Right renal pelvis (tissue), 4 donors: ENCODE measurements around the gene CADM4. TPM values are rescaled to one million over a fixed set of nuclear protein-coding genes. Genes with fewer than 3 reads are reported as not detected.
"Not testable (repeated sequence)": the region's sequence is repeated elsewhere in the genome, so short reads cannot be mapped to it uniquely, and the experiment has no call there.

Source experiments
- DNase-seq, 4 donors: peaks; one replicate each; pipeline ENCODE4 v3.0.0-alpha.2; 2013; ENCODE audit warnings: low read depth in 4 of 4, low spot score in 3 of 4, missing footprints in 1 of 4
- polyA plus RNA-seq, 4 donors: library from polyadenylated mRNA; unstranded; fragments of 120-200 nt; gene quantifications; one replicate each; pipeline ENCODE4 v1.2.1, GENCODE V29; 2013; ENCODE audit not compliant: insufficient read length in 4 of 4

CADM4 gene
- polyA plus RNA-seq, 4 donors, result 44.9 to 65.8 (median 49.0) TPM

- DNase-seq, result no peak
Measured at GRCh38 chr19:43610493-43610892, 29.2 kb downstream of the CADM4 start.

GRCh38 chr19:43609872-43610271, 29.8 kb downstream of the CADM4 start:
- no peak for DNase-seq

DNA sequence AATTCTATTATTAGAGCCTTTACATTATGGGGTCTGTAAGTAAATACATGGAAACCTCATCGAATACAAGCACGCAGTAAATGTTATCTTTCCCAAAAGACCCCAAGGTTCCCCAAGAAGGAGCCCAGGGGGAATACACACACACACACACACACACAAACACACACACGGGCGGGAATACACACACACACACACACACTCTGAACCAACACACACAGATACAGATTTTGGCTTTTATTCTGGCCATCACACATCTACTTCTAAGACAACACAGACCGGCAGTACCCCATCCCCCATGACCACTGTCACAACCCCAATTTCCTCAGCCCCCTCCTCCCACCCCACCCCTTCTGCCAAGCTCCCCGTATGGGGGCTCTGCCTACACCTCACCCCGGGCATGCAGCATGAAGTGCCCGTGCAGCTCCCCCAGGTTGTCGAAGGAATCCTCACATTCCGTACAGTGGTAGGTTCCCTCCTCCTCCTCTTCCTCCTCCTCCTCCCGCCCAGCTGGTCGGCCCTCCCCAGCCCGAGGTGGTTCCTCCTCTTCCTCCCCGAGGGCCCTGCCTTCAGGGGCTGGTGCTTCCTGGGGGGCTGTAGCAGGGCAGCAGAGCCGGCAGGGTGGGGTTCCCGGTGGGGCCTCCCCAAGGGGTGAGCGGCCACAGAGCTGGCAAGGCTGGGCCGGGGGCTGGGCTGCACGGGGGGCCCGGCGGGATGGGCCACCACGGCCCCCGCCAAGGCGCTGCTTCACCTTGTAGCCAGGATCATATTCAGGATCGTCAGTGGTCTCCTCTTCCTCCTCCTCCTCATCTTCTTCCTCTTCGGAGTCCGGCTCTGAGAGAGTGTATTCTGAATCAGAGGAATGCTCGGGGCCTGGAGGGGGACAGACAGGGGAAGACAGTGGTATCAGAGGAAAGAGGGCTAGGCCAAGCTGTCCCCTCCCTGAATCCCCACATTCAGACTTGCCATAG, 32.1 kb downstream of the CADM4 start:
- DNase-seq, result no peak

GRCh38 chr19:43606569-43607229, 33.0 kb downstream of the CADM4 start:
- DNase-seq, result no peak

DNA sequence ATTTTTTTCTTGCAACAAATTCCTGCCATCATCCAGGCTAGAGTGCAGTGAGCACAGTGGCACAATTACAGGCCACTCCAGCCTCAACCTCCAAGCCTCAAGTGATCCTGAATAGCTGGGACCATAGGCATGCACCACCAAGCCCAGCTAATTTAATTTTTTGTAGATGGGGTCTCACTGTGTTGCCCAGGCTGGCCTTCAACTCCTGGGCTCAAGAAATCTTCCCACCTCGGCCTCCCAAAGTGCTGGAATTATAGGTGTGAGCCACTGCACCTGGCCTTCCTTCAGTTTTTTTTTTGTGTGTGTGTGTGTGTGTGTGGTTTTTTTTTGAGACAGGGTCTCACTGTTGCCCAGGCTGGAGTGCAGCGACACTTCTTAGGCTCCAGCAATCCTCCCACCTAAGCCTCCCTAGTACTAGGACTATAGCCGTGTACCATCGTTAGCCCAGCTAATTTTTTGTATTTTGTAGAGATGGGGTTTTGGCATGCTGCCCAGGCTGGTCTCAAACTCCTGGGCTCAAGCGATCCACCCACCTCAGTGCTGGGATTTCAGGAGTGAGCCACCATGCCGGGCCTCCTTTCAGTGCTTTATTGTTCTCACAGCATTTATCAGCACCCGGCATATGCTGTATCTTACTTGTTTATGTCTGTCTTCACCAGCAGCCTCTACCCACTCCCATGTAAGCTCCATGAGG, 33.6 kb downstream of the CADM4 start:
- DNase-seq, result no peak

DNA sequence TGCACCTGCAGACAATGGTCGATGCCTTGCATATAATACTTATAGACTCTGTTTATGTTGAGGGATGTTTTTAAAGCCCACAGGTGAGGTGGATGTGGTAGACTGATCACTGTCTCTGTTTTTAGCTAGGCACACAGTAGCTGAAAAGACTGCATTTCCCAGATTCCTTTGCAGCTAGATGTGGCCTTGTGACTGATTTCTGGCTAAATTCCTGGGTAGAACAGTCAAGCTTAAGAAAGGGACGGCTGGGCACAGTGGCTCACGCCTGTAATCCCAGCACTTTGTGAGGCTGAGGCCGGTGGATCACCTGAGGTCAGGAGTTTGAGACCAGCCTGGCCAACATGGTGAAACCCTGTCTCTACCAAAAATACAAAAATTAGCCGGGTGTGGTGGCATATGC, 39.3 kb downstream of the CADM4 start:
- not testable (repeated sequence) for DNase-seq

GRCh38 chr19:43599635-43600295, 39.9 kb downstream of the CADM4 start:
- no peak for DNase-seq

DNA sequence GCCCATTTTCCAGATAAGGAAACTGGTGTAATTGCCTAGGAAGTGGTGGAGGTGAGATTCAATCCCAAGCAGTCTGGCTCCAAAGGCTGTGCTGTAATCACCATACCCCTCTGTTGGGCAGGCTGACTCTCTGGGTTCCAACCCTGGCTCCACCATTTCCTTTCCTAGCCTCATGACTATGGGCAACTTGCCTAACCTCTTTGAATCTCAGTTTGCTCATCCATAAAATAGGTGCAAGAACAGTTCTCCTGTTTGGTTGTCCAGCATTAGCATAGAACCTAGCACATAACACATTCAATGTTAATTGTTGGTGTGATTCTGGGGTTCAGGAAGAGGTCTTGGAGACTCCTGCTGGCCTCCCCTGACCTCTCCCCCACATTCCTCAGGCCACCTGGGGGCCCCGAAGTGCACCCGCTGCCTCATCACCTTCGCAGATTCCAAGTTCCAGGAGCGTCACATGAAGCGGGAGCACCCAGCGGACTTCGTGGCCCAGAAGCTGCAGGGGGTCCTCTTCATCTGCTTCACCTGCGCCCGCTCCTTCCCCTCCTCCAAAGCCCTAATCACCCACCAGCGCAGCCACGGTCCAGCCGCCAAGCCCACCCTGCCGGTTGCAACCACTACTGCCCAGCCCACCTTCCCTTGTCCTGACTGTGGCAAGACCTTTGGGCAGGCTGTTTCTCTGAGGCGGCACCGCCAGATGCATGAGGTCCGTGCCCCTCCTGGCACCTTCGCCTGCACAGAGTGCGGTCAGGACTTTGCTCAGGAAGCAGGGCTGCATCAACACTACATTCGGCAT, 41.0 kb downstream of the CADM4 start:
- no peak for DNase-seq

DNA sequence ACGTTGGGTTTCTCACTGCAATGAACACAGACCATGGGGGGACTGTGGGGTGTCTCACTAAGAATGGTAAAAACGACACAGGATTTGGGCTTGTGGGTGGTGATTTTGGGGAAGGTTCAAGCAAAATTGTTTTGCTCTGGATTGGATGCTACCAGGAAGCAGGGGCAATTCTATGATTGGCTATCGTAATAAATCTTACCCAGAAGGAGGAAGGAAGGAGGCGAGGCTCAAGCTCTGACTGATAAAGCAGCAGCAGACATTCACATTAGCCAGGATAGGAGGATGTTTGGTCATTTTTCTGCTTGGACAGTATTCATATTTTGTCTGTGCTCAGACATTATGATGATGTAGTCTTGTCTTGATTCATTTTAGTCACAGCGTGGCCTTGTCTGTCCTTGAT, 41.8 kb downstream of the CADM4 start:
- DNase-seq, result no peak

DNA sequence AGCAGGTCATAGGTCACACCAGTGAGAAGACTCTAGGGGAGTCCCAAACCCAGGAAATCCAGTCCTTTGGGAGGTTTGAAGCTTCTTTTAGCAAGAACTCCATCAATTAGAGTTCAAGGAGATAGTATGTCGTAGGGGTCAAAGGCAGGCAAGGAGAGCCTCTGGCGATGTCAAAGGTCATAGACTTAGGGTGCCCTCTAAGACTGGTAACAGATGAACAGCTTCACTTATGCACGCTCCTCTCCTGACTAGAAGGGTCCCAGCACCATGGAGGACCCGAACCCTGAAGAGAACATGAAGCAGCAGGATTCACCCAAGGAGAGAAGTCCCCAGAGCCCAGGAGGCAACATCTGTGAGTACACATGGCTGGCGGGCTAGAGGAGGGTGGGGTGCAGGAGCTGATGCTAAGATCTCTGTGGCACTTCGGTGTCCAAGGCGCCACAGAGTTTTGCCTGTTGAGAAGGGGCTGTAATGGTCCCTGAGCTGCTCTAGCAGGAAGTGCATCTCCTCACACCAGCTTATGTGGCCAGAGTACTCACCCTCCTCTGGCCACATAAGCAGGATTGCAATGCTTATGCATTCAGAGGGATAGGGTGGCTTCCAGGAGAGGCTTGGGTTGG, 42.7 kb downstream of the CADM4 start:
- DNase-seq, result no peak

- DNase-seq, result peak; percentile 100
Measured at GRCh38 chr19:43595999-43596841, 43.4 kb downstream of the CADM4 start, which contains the start of the genes IRGQ and ZNF576. IRGQ (minus strand) TSS chr19:43596134; CDS start chr19:43595338, 796 bp downstream. ZNF576 (plus strand) TSS chr19:43596595; CDS start chr19:43597109, 514 bp downstream.

GRCh38 chr19:43595605-43595998, 44.0 kb downstream of the CADM4 start:
- DNase-seq, result no peak

DNA sequence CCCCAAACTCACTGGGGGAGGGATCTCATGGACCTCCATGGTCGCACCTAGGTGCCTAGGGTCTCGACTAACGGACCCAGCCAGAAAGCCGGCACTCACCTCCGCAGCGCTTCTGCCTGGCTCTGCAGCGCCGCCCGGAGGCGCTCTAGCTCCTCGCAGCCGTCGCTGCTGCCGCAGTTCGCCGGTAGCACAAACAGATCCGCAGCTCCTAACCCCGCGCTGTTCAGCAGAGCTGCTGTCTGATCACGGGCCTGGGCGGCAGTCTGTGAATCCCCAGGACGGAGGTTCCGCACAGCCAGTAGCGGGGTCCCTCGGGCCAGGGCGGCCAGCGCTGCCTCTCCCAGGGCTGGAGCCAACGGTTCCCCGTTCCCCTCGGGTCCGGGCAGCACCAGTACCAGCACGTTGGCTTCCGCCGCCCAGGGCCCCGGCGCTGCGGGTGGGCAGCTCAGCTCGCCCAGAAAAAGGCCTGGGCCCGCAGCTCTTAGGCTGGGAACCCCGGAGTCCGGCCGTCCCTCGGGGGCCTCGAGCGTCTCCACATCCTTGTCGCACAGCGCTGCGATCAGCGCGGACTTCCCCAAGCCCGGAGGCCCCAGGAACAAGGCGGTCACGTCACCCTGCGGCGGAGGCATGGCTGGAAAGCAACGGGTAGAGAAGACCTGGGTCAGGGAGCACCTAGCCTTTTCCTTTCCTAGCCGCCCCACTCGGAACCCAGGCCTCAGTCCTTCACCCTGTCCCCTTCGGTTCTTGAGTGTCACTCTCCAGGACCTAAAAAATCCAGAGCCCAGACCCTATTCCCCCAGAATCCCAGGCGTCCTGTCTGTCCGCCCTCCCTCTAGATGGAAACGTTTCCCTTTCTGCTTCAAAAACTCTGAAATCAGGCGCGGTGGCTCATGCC, 44.7 kb downstream of the CADM4 start:
- DNase-seq, result peak in 1 of 4 donors; percentile 63

DNA sequence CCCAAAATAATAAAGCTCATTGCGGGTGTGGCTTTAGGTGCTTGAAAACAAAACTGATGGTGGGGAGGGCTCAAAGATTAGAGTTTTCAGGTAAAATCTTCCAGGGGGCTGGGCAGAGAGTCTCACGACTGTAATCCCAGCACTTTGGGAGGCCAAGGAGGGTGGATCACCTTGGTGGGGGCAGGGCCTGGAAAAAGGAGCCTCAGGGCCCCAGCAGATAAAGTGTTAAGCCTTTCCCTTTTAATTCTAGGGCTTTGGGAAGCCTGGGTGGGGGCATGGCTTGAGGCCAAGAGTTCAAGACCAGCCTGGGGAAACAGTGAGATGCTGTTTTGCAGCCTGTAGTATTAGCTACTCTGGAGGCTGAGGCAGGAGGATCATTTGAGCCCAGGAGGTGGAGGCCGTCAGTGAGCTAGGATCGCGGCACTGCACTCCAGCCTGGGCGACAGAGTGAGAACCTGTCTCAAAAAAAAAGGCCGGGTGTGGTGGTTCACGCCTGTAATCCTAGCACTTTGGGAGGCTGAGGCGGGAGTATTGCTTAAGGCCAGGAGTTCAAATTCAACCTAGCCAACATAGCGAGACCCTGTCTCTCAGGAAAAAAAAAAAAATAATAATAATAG, 45.5 kb downstream of the CADM4 start:
- no peak for DNase-seq

DNA sequence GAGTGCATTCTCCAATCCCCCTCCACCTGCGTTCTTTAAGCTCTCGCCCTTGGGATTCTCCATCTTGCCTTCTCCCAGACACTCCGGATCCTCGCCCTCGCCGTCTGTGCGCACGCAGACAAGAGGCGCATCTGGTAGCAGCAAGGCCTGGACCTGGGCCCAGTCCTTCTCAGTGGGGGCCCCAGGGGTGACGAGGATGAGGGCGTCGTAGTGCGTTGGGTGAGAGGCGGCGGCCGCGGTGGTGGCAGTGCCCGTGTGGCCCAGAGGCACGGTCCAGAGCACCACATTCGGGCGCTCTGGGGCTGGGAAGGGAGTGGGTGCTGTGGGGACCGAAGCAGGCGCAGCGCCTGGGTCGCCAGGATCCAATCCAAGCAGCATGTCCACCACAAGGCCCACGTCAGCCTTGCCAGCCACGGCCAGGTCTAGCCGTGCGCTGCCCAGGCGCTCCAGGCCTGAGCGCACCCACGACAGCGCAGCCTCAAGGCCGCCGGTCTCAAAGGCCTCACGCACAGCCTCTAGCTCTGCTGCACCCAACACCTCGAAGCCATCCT, 46.8 kb downstream of the CADM4 start:
- DNase-seq, result no peak

GRCh38 chr19:43591904-43592772, 47.5 kb downstream of the CADM4 start:
- no peak for DNase-seq
